Left hindlimb (tissue), 1 donor: ENCODE data around the gene VPREB1.
"Not testable (repeated sequence)": the region's sequence is repeated elsewhere in the genome, so short reads cannot be mapped to it uniquely, and the experiment has no call there.

ENCODE experiments used
- DNase-seq: peaks from one replicate; pipeline ENCODE4 v3.0.0-alpha.2; 2018

Gene VPREB1, protein sequence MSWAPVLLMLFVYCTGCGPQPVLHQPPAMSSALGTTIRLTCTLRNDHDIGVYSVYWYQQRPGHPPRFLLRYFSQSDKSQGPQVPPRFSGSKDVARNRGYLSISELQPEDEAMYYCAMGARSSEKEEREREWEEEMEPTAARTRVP

DNA sequence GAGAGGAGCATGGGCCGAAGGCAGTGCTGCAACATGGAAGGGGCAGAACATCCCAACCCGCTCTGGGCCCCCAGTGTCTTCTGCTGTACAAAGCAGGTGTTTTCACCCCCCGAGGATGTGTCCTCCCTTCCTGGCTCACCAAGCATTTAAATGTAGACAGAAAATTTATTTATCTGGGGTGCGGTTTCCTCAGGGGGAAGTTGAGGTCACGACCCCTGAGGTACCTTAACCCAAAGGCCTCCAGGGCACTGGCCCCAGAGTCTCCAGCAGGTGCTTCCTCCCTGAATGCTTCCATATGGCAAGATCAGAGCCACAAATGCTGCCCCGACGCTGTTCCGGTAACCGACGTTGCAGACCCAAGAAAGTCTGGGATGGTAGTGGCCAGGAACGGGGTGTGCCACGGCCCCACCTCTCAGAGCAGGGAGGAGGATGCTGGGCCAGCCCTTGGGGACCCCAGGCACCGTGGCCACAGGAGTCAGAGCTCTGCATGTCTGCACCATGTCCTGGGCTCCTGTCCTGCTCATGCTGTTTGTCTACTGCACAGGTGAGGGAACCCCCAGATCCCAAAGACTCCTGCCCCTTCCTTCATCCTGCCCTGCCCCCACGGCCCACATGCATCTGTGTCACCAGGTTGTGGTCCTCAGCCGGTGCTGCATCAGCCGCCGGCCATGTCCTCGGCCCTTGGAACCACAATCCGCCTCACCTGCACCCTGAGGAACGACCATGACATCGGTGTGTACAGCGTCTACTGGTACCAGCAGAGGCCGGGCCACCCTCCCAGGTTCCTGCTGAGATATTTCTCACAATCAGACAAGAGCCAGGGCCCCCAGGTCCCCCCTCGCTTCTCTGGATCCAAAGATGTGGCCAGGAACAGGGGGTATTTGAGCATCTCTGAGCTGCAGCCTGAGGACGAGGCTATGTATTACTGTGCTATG, at the start of gene VPREB1:
VPREB1 (plus strand) TSS at position 471 of the 935 bp plus-strand sequence; CDS start at position 499, 28 bp downstream.
- DNase-seq = no peak

DNA sequence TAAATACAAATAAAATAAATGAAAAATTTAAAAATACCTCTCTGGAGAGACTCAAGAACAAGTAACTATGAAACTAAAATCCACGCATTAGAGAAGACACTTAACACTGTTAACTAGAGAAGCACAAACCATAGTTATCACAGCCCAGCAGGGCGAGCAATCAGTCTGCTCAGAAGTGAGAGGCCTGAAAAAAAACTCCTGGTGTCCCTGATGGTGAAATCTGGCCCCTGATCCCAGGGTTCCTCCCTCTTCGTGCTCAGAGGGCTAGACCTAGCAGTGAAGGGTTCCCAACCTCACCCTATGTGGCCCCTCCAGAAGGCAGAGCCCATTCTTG, 49.7 kb upstream of the VPREB1 start:
- no peak for DNase-seq

DNA sequence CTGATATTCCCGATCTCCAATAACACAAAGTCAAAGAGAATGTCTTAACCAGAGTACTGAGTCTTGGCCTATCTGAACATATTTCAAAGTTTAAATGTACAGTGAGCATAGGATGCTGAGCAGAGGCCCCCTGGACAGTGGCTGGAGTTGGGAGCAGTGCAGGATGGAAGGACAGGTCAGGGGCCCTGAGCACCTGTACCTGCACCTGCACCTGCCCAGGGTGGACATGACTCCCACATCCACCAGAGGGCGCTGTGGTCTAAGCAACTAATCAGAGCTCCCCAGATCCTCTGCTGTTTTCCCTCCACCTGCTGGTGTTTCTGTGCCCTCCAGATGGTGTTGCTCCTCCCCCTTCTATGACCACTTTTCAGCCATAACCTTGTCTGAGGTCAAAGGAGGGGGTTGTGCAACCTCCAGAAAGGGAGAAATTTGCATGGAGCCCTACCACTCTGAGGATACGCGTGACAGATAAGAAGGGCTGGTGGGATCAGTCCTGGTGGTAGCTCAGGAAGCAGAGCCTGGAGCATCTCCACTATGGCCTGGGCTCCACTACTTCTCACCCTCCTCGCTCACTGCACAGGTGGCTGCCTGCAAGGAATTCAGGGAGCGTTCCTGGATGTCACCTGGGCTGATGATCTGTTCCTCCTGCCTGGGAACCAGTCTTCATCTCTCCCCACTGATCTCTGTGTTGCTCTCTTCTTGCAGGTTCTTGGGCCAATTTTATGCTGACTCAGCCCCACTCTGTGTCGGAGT, 49.1 kb upstream of the VPREB1 start:
- no peak for DNase-seq

DNA sequence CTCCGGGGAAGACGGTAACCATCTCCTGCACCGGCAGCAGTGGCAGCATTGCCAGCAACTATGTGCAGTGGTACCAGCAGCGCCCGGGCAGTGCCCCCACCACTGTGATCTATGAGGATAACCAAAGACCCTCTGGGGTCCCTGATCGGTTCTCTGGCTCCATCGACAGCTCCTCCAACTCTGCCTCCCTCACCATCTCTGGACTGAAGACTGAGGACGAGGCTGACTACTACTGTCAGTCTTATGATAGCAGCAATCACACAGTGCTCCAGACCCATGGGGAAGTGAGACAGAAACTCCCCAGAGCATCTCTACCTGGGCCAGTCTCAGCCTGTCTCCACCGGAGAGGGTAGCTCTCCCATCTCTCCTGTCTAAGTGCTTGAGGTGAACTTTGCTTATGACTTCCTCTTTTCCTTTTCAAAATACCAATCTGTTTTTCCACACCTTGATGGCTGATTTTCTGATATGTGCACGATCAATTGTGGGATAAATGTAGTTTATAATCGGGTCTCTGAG, 48.5 kb upstream of the VPREB1 start:
- DNase-seq = no peak

DNA sequence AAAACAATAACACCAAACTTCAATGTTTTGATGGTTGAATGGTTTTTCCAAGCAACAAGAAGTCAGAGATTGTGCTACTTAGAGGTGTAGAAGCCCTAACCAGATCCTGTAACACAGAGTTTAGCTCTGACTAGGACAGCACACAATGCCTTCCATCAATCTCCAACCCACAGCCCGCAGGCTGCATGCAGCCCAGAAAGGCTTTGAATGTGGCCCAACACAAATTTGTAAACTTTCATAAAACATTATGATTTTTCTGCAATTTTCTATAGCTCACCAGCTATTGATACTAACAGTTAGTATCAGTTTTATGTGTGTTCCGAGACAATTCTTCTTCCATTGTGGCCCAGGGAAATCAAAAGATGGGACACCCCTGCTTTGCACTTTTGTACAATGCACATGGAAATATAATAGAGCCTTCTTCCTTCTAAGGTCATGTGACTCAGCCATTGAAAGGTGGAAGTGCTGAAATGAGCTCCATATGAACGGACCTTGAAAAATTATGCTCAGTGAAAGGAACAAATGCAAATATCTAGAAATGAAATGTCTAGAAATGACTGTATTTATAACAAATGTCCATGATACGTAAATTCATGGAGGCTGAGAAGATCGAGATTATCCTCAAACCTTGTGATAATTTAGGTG, 47.6 kb upstream of the VPREB1 start:
- no peak for DNase-seq

DNA sequence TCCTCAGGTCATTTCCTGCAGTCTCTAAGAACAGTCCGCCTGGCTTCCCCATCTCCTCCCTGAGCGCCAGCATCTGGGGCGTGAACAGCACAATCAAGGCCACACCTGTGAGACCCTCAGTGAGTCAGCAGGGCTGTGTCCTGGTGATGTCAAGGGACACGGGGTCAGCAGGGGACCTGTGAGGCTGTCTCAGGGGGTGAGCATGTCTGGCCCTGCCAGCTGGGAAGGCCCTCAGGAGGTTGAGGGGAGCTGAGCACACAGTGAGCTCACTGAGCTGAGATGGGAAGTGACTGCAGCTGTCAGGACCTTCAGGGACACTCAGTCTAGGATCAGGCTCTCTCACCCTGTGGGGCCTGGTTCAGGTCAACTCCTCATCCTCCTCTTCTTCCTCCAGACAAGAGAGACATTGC, 46.6 kb upstream of the VPREB1 start:
- DNase-seq = no peak

DNA sequence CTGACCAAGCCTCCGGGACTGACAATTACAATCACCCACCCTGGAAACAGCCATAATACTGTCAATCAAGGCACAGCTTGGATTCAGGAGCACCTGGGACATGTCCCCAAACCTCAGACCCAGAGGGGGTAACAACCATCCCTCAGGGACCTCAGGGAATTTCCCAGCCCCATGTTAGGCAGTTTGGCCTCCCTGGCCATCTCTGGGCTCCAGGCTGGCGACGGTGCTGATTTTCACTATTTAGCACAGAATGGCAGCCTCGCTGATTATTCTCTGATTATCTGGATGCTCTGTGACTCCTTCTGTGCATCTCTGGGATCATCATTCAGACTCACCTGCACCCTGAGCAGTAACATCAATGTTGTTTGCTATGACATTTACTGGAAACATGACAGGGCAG, 45.8 kb upstream of the VPREB1 start:
- DNase-seq = no peak

DNA sequence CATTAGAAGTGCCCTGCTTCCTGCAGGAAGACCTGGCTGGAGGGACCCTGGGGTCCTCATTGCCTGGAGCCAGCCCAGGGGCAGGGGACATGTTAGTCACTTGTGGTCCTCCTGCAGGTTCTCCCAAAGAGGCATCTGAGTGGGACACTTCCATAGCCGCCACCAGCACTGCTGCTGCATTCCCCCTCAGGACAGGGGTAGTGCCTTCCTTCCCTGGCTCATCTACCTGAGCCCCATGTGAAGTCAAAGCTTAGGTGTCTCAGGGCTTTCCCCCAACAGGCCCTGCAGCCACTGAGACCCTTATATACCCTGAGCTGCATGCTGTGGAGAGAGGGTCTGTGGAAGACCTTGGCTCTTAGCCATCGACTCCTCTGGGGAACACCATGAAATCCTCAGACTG, 45.0 kb upstream of the VPREB1 start:
- no peak for DNase-seq

DNA sequence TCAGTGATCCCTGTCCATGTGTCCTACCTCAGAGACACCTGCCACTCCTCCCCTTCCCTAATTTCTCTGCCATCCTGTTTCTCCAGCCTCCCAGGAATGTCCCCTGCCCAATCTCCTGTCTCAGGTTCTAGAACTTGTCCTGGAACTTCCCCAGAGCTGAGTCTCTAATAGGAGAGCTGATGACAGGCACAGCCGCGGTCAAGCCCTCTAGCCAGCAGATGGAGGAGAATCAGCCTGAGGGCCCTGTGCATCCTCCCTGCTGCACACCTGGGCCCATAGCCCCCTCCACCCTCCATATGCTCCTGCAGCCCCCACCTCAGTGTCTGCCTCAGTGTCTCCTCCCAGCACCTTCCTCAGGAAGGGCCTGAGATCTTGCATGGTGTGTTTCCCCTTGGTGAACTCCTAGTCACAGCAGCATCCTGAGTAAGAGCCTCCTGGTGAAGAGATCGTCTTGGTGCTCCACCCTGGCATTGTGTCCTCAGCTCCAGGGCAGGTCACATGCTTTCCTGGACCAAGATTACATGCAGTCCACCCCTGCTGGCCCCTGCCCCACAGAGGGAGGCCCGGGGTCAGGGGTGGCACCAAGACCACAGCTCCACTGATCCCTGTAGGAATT, 43.9 kb upstream of the VPREB1 start:
- DNase-seq = no peak

DNA sequence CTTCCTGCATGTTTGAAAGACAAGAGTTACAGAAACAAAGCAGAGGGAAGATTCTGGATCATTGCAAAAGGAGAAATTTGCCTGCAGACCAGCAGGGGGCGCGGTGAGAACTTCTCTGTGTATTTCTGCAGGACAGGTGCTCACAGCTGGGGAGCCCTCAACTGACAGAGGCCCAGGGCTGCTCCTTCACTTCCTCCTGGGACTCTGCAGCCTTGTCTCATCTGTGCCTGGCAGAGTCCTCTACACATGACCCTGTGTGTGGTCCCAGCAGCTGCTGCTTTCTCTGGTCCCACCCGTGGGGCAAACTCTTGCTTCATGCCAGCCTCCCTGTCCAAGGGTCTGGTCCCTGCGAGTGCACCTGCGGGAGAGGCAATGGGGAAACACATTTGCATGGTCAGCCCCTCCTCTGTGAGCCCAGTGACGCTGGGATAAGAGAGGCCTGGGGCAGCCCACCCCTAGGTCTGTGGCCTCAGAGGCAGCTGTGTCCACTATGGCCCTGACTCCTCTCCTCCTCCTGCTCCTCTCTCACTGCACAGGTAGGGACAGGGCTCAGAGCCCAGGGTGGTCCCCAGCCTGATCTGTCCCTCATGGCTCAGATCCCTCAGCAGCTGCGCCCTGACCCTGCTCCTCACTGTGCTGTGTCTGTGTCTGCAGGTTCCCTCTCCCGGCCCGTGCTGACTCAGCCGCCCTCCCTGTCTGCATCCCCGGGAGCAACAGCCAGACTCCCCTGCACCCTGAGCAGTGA, 43.2 kb upstream of the VPREB1 start:
- DNase-seq = no peak

DNA sequence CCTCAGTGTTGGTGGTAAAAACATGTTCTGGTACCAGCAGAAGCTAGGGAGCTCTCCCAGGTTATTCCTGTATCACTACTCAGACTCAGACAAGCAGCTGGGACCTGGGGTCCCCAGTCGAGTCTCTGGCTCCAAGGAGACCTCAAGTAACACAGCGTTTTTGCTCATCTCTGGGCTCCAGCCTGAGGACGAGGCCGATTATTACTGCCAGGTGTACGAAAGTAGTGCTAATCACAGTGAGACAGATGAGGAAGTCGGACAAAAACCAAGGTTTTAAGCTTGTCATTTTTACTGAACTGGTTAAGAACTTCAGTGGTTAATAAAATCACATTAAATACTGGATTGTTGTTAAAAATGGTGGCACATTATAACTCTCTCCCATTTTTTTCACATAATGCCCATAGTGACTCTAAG, 42.6 kb upstream of the VPREB1 start:
- DNase-seq = no peak

DNA sequence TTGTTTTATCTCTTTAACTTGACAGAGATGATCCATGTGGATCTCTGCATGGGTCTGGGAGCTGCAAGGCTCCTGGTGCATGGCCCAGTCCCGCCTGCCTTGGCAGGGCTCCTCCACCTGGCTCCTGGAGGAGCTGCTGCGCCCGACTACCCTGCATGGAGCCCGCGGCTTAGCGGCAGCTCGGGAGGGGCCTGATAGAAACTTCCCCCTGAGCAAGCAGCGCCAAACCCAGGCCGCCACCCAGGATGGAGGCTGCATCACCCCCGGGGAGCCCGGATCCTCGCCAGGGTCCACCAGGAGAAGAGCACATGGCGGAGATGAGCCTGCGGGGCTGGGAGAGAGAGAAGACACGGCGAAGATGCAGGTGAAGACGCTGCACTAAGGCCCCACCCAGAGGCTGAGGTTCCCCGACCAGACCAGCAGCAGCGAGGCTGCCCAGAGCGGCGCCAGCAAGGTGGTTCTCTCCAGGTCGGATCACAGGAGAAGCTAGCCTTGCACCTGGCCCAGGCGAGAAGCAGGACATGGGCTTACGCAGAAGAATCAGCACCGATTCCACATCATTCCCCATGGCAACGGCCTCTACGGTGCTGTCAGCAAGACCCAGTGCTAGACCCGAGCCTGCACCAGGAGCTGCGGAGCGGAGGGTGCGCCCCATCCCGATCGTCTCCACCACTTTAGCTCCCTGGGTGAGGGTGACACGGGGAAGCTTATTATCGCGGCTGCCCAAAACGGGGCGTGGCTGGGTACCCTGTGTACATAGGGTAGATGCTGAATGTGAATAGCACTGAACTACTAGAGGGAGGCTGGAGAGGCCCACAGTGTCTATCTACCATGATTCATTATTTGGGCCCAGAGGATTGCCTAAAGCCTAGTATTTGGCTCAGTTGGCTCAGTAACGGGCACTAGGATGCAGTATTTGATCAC, 41.3 kb upstream of the VPREB1 start:
- no peak for DNase-seq

DNA sequence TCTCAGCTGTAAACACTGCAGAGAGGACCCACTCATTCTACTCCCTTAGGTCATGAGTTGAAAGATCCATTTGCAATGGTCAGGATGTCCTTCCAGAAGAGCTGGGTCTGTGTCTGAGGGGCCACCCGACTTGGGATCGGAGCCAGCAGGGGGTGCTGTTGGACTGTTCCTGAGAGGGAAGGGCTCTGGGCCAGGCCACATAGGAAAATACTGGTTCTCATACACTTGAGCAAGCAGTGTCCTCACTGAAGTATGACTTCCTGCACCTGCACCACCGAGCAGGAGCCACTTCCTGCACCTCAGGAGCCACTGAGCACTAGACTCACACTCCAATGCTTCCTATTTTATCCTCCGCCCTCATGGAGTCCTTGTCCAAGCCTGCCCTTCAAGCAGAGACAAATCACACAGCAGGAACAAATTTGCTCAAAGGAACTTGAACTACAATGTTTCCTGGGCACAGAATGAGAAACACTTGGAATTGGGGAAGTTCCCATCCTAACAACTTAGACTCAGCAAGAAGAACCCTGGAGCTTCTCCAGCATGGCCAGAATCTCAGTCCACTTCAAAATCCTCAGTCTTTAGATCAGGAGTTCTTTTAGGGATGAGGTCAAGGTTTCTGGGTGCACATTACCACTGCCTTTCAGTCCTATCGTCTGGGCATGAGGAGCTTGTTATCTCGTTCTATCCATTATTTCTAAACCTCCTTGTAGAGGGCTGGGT, 36.6 kb upstream of the VPREB1 start:
- peak; percentile 61 for DNase-seq

DNA sequence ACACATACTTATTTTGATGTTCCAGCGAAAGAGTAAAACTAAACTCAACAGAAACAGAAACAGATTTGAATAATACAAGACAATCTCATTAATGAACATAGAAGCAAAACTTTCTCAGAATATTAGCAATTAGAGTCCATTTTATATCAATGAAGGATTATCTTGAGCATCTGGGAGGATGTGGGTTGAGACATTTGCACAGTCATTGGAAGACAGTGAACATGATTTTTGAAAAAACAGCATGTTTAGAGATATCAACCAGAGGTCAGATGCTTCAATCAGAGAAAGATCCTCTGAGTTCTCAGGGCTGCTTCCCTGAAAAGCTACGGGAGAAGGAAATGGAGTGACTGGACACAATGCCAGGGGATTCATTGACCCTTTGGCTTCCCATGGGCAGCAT, 35.9 kb upstream of the VPREB1 start:
- DNase-seq = no peak

DNA sequence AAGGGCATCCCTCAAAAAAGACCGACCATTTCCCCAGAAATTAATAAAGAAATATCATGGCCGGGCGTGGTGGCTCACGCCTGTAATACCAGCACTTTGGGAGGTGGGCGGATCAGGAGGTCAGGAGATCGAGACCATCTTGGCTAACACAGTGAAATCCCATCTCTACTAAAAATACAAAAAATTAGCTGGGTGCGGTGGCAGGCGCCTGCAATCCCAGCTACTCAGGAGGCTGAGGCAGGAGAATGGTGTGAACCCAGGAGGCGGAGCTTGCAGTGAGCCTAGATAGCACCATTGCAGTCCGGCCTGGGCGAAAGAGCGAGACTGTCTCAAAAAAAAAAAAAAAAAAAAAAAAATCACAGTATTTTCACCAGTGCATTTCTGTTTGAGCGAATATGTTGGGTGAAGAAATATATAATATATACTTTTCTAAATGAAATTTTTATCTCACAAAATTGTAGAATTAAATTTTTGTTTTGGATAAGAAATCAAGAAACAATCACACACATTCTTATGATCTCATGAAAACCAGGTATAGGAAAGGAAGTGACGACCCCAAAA, 35.4 kb upstream of the VPREB1 start:
- not testable (repeated sequence) for DNase-seq

DNA sequence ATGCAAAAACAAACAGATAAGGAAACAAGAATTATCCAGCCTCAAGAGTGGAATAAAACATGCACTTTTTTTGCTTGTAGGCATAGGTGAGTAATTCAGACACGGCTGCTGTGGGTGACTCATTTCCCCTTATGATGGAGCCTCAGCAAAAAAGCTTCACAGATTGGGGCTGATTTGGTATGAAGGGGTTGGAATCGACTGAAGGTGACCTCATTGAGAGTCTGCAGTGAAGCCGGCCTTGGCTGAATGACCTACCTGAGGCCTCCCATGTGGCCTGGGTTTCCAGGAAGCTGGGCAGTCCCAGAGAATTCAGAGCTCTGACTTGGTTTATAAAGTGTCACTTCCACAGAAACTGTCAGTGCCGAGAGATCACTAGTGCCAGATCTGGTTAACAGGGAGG, 34.2 kb upstream of the VPREB1 start:
- no peak for DNase-seq

DNA sequence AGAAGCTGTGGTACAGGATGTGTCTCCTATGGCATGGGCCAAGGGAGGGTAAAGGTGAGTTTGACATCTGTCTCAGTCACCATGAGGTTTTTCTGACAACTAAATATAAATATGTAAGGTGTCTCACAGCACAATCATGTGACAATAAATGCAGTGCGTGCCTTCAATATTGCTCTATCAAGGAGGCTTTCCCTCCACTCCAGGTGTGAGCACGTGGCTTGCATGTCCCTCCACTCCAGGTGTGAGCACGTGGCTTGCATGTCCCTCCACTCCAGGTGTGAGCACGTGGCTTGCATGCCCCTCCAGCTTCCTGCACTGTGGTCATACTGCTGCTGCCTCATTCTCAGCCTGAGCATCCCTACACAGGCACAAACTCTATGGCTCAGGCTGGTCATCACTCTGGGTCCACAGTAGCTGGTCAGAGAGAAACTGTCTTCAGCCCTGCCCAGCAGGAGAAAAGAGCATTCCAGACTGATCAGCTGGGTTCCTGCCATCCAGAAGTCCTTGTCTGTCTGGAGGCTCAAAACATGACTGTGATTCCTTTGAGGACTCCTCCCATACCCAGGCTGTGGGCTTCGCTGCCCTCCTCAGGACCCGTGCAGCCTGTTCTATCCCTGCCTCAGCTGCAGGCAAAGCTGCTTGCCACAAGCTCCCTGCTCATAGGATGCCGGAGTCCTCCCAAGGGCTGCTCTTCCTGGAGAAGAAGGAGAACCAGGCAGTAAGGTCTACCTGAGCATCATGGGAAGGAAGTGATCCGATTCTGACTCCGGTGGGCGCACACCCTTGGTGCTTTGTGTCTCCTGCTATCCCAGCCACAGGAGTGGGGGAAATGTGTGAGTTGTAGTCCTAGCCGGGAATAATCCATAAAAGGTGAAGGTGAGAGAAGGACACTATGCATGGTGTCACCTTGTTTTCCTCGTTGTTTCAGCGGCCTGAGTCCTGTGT, 33.4 kb upstream of the VPREB1 start:
- no peak for DNase-seq

DNA sequence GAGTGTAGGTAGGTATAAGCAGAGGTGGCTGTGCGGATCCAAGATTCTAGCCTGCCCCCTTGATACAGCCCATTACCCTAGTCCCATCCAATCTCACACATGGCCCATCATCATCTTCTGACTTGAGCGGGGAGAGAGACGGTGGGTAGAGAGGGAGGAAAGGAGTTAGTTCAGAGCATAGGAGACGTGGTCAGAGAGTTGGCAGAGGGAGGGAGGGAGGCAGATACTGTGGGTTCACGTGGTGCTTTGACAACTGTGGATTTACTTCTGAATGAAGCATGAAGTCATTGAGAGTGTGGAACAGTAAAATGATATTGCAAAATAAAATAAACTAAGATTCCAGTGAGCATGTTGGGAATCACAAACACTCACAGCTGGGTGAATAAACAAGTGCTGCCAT, 31.4 kb upstream of the VPREB1 start:
- no peak for DNase-seq
